ENCODE measurements around the gene MRPL39.

GRCh38 chr21:25564349-25564948, 42.8 kb downstream of the MRPL39 start:
- TF ChIP-seq, protein P1, sequence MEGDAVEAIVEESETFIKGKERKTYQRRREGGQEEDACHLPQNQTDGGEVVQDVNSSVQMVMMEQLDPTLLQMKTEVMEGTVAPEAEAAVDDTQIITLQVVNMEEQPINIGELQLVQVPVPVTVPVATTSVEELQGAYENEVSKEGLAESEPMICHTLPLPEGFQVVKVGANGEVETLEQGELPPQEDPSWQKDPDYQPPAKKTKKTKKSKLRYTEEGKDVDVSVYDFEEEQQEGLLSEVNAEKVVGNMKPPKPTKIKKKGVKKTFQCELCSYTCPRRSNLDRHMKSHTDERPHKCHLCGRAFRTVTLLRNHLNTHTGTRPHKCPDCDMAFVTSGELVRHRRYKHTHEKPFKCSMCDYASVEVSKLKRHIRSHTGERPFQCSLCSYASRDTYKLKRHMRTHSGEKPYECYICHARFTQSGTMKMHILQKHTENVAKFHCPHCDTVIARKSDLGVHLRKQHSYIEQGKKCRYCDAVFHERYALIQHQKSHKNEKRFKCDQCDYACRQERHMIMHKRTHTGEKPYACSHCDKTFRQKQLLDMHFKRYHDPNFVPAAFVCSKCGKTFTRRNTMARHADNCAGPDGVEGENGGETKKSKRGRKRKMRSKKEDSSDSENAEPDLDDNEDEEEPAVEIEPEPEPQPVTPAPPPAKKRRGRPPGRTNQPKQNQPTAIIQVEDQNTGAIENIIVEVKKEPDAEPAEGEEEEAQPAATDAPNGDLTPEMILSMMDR (IDR thresholded peaks at IDR 0.05) = no peak
- TF ChIP-seq ZFX (IDR thresholded peaks at IDR 0.05; ENCODE audit: borderline replicate concordance) = no peak
